IgD-negative memory B cell (primary cell): ENCODE results near the gene OR4K1. TPM values are rescaled to one million over a fixed set of nuclear protein-coding genes. Genes with fewer than 3 reads are reported as not detected.
"Not testable (repeated sequence)": the region's sequence is repeated elsewhere in the genome, so short reads cannot be mapped to it uniquely, and the experiment has no call there.

Experiments
- H3K27ac Mint-ChIP-seq, 3 donors: one replicate each; pipeline ENCODE4 v1.8.0; 2020 to 2022; ENCODE audit warnings: mild to moderate bottlenecking in 3 of 3, mixed read lengths in 3 of 3, moderate library complexity in 1 of 3
- H3K27me3 Mint-ChIP-seq: one replicate; pipeline ENCODE4 v1.8.0; 2021; ENCODE audit warnings: mixed read lengths
- H3K36me3 Mint-ChIP-seq: one replicate; pipeline ENCODE4 v1.8.0; 2020; ENCODE audit warnings: mild to moderate bottlenecking, mixed read lengths
- H3K4me1 Mint-ChIP-seq, 3 donors: one replicate each; pipeline ENCODE4 v1.8.0; 2020 to 2022; ENCODE audit warnings: mixed read lengths in 3 of 3, mild to moderate bottlenecking in 1 of 3
- H3K4me3 Mint-ChIP-seq, 4 donors: one replicate each; pipeline ENCODE4 v1.8.0; 2020 to 2022; ENCODE audit warnings: mild to moderate bottlenecking in 4 of 4, mixed read lengths in 4 of 4, moderate library complexity in 3 of 4
- H3K9me3 Mint-ChIP-seq, 3 donors: one replicate each; pipeline ENCODE4 v1.8.0; 2020 to 2021; ENCODE audit warnings: mixed read lengths in 3 of 3, mild to moderate bottlenecking in 1 of 3
- polyA plus RNA-seq: library from polyadenylated mRNA; unstranded; fragments of 300-500 nt; fragmentation: Illumina TruSeq; gene quantifications from one replicate; pipeline ENCODE4 v1.2.3, GENCODE V29; 2021

OR4K1 gene
- not detected for polyA plus RNA-seq

- H3K4me3 Mint-ChIP-seq: no peak within 1 kb of the TSS
- no peak within 1 kb of the TSS for H3K27ac Mint-ChIP-seq
- H3K27me3 Mint-ChIP-seq: peaks cover 2% of the 10 kb centered on the region
- H3K36me3 Mint-ChIP-seq: no peaks in the 10 kb centered on the region
- peaks cover 0 to 1% (median 0%) of the 10 kb centered on the region in 3 donors for H3K9me3 Mint-ChIP-seq
- no peaks in the 10 kb centered on the region for H3K4me1 Mint-ChIP-seq
These were observed at the start of gene OR4K1 for GRCh38 chr14:19930617-19931016. TSS of gene OR4K1 (plus strand) at chr14:19930917. CDS start at chr14:19935667, 4,750 bp downstream.

- Mint-ChIP-seq H3K27ac (no peak overlapping the region), H3K9me3 (peaks cover 3 to 42% (median 18%) of the 10 kb centered on the region in 3 donors), H3K27me3 (no peaks in the 10 kb centered on the region), H3K4me3 (no peak overlapping the region), H3K4me1 (no peaks in the 10 kb centered on the region), H3K36me3 (peaks cover 2% of the 10 kb centered on the region)
These were observed 35.4 kb upstream of the OR4K1 start for GRCh38 chr14:19895282-19895681.

- H3K27ac Mint-ChIP-seq: no peak overlapping the region
- peaks cover 6 to 28% (median 14%) of the 10 kb centered on the region in 3 donors for H3K9me3 Mint-ChIP-seq
- no peak overlapping the region for H3K4me3 Mint-ChIP-seq
- H3K36me3 Mint-ChIP-seq: peaks cover 2% of the 10 kb centered on the region
- H3K4me1 Mint-ChIP-seq: no peaks in the 10 kb centered on the region
- no peaks in the 10 kb centered on the region for H3K27me3 Mint-ChIP-seq
These were observed 29.7 kb upstream of the OR4K1 start for GRCh38 chr14:19900999-19901398.

GRCh38 chr14:19902409-19902808 lies 28.3 kb upstream of the OR4K1 start:
- Mint-ChIP-seq H3K4me3 (no peak overlapping the region), H3K27me3 (no peaks in the 10 kb centered on the region), H3K9me3 (peaks cover 6 to 20% (median 6%) of the 10 kb centered on the region in 3 donors), H3K36me3 (peaks cover 2% of the 10 kb centered on the region), H3K4me1 (no peaks in the 10 kb centered on the region), H3K27ac (no peak overlapping the region)

GRCh38 chr14:19906665-19907064 lies 24.1 kb upstream of the OR4K1 start:
- Mint-ChIP-seq H3K4me1 (no peaks in the 10 kb centered on the region), H3K4me3 (no peak overlapping the region), H3K9me3 (peaks cover 0 to 7% (median 3%) of the 10 kb centered on the region in 3 donors), H3K36me3 (no peaks in the 10 kb centered on the region), H3K27me3 (no peaks in the 10 kb centered on the region), H3K27ac (no peak overlapping the region)

- Mint-ChIP-seq H3K36me3 (no peaks in the 10 kb centered on the region), H3K9me3 (peaks cover 0 to 16% (median 1%) of the 10 kb centered on the region in 3 donors), H3K27me3 (no peaks in the 10 kb centered on the region), H3K4me3 (no peak overlapping the region), H3K27ac (no peak overlapping the region), H3K4me1 (no peaks in the 10 kb centered on the region)
These were observed 19.6 kb upstream of the OR4K1 start for GRCh38 chr14:19911114-19911513.

- Mint-ChIP-seq H3K27me3 (no peaks in the 10 kb centered on the region), H3K36me3 (no peaks in the 10 kb centered on the region), H3K4me3 (no peak overlapping the region), H3K4me1 (no peaks in the 10 kb centered on the region), H3K27ac (no peak overlapping the region), H3K9me3 (peaks cover 0 to 6% (median 0%) of the 10 kb centered on the region in 3 donors)
These were observed 13.5 kb upstream of the OR4K1 start for GRCh38 chr14:19917243-19917642.

- Mint-ChIP-seq H3K4me1 (no peaks in the 10 kb centered on the region), H3K36me3 (no peaks in the 10 kb centered on the region)
These were observed 12.7 kb upstream of the OR4K1 start for GRCh38 chr14:19917955-19918518.

GRCh38 chr14:19918553-19919264 lies 12.0 kb upstream of the OR4K1 start:
- H3K36me3 Mint-ChIP-seq: no peaks in the 10 kb centered on the region
- no peak overlapping the region for H3K27ac Mint-ChIP-seq
- no peaks in the 10 kb centered on the region for H3K27me3 Mint-ChIP-seq
- no peaks in the 10 kb centered on the region for H3K4me1 Mint-ChIP-seq
- H3K4me3 Mint-ChIP-seq: no peak overlapping the region
- peaks cover 0 to 6% (median 0%) of the 10 kb centered on the region in 3 donors for H3K9me3 Mint-ChIP-seq

More at GRCh38 chr14:19917955-19918518, 12.7 kb upstream of the OR4K1 start:
- no peaks in the 10 kb centered on the region for H3K27me3 Mint-ChIP-seq
- no peak overlapping the region for H3K4me3 Mint-ChIP-seq
- H3K27ac Mint-ChIP-seq: no peak overlapping the region
- H3K9me3 Mint-ChIP-seq: peaks cover 0 to 6% (median 0%) of the 10 kb centered on the region in 3 donors

GRCh38 chr14:19920021-19920657 lies 10.6 kb upstream of the OR4K1 start, which contains the start of gene OR4K5:
TSS of gene OR4K5 (plus strand) at chr14:19920607. CDS start at chr14:19920607, 0 bp downstream.
- no peaks in the 10 kb centered on the region for H3K36me3 Mint-ChIP-seq
- H3K4me3 Mint-ChIP-seq: no peak within 1 kb of the TSS
- H3K27ac Mint-ChIP-seq: no peak within 1 kb of the TSS

GRCh38 chr14:19941668-19942067 lies 11.0 kb downstream of the OR4K1 start:
- H3K4me1 Mint-ChIP-seq: no peaks in the 10 kb centered on the region
- H3K4me3 Mint-ChIP-seq: no peak overlapping the region
- no peaks in the 10 kb centered on the region for H3K27me3 Mint-ChIP-seq
- H3K27ac Mint-ChIP-seq: no peak overlapping the region
- peaks cover 0 to 2% (median under 1%) of the 10 kb centered on the region in 3 donors for H3K9me3 Mint-ChIP-seq
- no peaks in the 10 kb centered on the region for H3K36me3 Mint-ChIP-seq

More at GRCh38 chr14:19920021-19920657, 10.6 kb upstream of the OR4K1 start, which contains the start of gene OR4K5:
- Mint-ChIP-seq H3K4me1 (no peaks in the 10 kb centered on the region), H3K27me3 (no peaks in the 10 kb centered on the region), H3K9me3 (peaks cover 0 to under 1% (median 0%) of the 10 kb centered on the region in 3 donors)

GRCh38 chr14:19947413-19948090 lies 16.8 kb downstream of the OR4K1 start:
- H3K9me3 Mint-ChIP-seq: peaks cover 0 to 3% (median 2%) of the 10 kb centered on the region in 3 donors
- no peak overlapping the region for H3K4me3 Mint-ChIP-seq
- H3K27ac Mint-ChIP-seq: no peak overlapping the region
- no peaks in the 10 kb centered on the region for H3K27me3 Mint-ChIP-seq
- no peaks in the 10 kb centered on the region for H3K36me3 Mint-ChIP-seq
- H3K4me1 Mint-ChIP-seq: peaks cover 0 to 2% (median 0%) of the 10 kb centered on the region in 3 donors

GRCh38 chr14:19949218-19949617 lies 18.5 kb downstream of the OR4K1 start:
- H3K4me1 Mint-ChIP-seq: peaks cover 0 to 2% (median 0%) of the 10 kb centered on the region in 3 donors
- no peaks in the 10 kb centered on the region for H3K36me3 Mint-ChIP-seq
- H3K9me3 Mint-ChIP-seq: peaks cover 0 to 3% (median 2%) of the 10 kb centered on the region in 3 donors
- H3K27me3 Mint-ChIP-seq: no peaks in the 10 kb centered on the region
- no peak overlapping the region for H3K27ac Mint-ChIP-seq
- no peak overlapping the region for H3K4me3 Mint-ChIP-seq

GRCh38 chr14:19969735-19970134 lies 39.0 kb downstream of the OR4K1 start:
- not testable (repeated sequence) for H3K4me3 Mint-ChIP-seq, H3K27ac Mint-ChIP-seq

GRCh38 chr14:19974844-19975243 lies 44.1 kb downstream of the OR4K1 start:
- no peak overlapping the region for H3K27ac Mint-ChIP-seq

More at GRCh38 chr14:19969735-19970134, 39.0 kb downstream of the OR4K1 start:
- H3K27me3 Mint-ChIP-seq, H3K36me3 Mint-ChIP-seq, H3K9me3 Mint-ChIP-seq, H3K4me1 Mint-ChIP-seq: not testable (repeated sequence)

More at GRCh38 chr14:19974844-19975243, 44.1 kb downstream of the OR4K1 start:
- H3K4me1 Mint-ChIP-seq: no peaks in the 10 kb centered on the region
- no peak overlapping the region for H3K4me3 Mint-ChIP-seq
- no peaks in the 10 kb centered on the region for H3K27me3 Mint-ChIP-seq
- peaks cover 0 to 2% (median 0%) of the 10 kb centered on the region in 3 donors for H3K9me3 Mint-ChIP-seq
- H3K36me3 Mint-ChIP-seq: no peaks in the 10 kb centered on the region
